CD4-positive, alpha-beta T cell treated with Interleukin-6 at 100 ng/mL for 8 hours (primary cell): ENCODE data around the gene OR8B3.

Experiments used
- DNase-seq: peaks from one replicate; pipeline ENCODE4 v3.0.0-alpha.2; 2020; ENCODE audit warnings: mixed read lengths, low spot score

OR8B3 gene

GRCh38 chr11:124359566-124359965, 39.3 kb downstream of the OR8B3 start:
- DNase-seq = no peak

DNA sequence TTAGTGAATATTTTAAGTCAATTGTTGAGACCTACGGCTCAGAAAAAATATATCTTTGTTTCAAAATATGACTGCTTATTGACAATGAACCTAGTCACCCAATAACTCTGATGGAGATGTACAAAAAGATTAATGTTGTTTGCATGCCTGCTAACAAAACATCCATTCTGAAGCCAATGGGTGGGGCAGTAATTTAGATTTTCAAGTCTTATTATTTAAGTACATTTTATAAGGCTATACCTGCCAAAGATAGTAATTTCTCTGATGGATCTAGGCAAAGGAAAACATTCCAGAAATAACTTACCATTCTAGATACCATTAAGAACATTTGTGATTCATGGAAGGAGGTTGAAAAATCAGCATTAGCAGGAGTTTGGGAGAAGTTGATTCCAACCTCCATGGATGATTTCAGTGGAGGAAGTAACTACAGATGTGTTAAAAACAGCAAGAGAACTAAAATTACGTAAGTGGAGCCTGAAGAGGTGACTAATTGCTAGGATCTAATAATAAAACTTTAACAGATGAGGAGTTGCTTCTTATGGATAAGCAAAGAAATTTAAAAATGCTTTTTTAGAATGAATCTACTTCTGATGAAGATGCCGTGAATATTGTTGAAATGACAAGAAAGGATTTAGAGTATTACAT, 52.4 kb downstream of the OR8B3 start:
- DNase-seq = no peak
